Right ventricle myocardium inferior (tissue), 1 donor: Measurements from ENCODE around the gene UBD. TPM values are rescaled to one million over a fixed set of nuclear protein-coding genes. Genes with fewer than 3 reads are reported as not detected.
A peak's percentile ranks its signal among the peaks of the same experiment; 100 is the strongest.

ENCODE experiments used
- ATAC-seq: fragments of 200-7000 bp; cut with Tn5 transposase; one replicate; pipeline ENCODE4 v1.9.1; 2020; ENCODE audit warnings: mild to moderate bottlenecking, moderate library complexity
- DNase-seq: peaks from one replicate; pipeline ENCODE4 v3.0.0; 2021; ENCODE audit errors: missing footprints
- intact Hi-C: fragments of 100-400 bp; cut with DNase I; formaldehyde crosslinking; loops from one replicate; pipeline ENCODE4 v1.11.0; 2022
- total RNA-seq: library from RNA; stranded (reverse); fragmentation: NEBNext Ultra II Directional; extraction: Animal tissue kit (Norgen Biotek cat#: 25700); gene quantifications from one replicate; pipeline ENCODE4 v1.2.1, GENCODE V29; 2021
- donor health status: DM: no; HTN: yes; CAD: no; lungs with severe emphysema.

The UBD gene
- total RNA-seq, 1 donor from 2014 or later = not detected

DNA sequence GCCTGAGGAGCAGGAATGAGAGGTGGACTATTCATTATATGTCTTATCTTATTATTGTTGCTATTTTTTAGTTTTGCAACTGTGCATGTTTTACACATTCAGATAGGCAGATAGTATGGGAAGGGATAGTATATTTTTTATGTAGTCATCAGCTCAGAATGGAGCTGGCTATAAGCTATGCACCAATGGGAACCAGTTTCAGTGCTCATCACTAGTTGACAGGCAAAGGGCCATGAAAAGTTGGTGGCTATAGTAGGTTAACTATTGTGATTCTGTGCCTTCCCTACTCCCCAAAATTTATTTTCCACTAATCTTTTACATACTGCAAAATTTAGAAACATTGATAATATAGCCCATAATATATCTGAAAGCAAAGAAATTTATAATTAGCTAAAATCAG is 5.3 kb upstream of the UBD start:
- DNase-seq = no peak
- ATAC-seq = no peak
- intact Hi-C loops = no loop called here

DNA sequence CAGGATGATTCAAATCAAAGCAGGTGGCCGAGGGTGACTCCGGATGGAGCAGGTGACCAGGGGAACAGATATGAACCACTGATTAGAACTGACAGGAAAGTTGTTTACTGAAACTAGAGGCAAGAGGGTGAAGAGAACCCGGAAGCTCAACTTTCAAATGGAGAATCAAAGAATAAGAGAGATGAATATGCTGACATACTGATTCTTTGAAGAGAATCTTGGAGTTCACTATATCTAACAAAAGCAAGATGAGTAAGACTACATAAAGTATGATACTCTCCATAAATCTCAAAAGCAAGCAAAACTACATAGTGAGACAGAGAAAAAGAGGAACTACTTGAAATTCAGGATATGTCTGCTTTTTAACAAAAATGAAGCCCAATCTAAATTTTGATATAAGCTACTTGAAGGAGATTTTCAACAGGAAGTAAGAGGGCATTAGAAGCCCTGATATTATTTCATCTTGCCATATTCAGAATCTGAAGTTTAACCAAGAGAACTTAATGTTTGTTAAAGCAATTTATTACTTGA is 4.0 kb upstream of the UBD start:
- intact Hi-C loops = no loop called here
- no peak for ATAC-seq
- no peak for DNase-seq

DNA sequence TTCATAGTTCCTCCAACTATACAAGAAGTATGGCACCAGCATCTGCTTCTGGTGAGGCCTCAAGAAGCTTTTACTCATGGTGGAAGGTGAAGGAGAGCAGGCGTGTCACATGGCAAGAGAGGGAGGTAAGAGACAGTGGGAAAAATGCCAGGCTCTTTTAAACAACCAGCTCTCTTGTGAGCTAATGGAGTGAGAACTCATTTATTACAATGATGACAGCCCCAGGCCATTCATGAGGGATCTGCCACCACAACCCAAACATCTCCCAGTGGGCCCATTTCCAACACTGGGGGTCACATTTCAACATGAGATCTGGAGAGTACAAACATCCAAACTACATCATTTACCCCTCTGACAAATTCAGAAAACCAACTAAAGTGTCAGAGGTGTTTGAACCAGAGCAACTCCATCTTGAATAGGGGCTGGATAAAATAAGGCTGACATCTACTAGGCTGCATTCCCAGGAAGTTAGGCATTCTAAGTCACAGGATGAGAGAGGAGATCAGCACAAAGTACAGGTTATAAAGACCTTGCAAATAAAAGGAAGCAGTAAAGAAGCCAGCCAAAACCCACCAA is 2.2 kb upstream of the UBD start:
- ATAC-seq (no peak), DNase-seq (no peak)
- intact Hi-C loops = no loop called here

DNA sequence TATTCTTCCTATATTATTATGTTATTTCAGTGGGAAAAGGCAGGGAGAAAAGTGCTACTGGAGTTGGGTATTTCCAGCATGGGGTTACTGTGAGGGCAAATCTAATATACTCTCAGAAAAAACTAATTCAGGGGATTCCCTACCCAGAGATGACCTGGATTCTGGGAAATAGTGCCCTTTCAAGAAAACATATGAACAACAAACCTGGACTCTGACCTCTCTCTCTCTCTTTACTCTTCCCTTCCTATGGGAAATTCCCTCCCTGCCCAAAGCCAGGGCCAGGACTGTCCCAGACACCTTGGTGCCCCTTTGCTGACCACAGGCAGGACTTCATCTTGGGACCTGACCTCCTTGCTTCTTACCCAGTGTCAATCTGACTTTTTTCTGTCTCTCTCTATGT is 1.6 kb upstream of the UBD start:
- intact Hi-C loops = no loop called here
- DNase-seq = no peak
- no peak for ATAC-seq

DNA sequence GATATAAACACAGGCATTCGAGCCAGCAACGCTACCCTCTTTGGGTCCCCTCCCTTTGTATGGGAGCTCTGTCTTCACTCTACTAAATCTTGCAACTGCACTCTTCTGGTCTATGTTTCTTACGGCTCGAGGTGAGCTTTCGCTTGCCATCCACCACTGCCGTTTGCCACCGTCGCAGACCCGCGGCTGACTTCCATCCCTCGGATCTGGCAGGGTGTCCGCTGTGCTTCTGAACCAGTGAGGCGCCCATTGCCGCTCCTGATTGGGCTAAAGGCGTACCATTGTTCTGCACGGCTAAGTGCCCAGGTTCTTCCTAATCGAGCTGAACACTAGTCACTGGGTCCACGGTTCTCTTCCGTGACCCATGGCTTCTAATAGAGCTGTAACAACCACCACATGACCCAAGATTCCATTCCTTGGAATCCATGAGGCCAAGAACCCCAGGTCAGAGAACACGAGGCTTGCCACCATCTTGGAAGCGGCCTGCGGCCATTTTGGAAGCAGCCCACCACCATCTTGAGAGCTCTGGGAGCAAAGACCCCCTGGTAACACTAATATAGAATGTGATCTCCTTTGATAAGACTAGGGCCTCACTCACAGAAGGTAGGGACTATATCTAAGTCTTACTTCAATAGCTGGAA is 973 bp downstream of the UBD start:
- intact Hi-C loops = no loop called here
- ATAC-seq (no peak), DNase-seq (no peak)

DNA sequence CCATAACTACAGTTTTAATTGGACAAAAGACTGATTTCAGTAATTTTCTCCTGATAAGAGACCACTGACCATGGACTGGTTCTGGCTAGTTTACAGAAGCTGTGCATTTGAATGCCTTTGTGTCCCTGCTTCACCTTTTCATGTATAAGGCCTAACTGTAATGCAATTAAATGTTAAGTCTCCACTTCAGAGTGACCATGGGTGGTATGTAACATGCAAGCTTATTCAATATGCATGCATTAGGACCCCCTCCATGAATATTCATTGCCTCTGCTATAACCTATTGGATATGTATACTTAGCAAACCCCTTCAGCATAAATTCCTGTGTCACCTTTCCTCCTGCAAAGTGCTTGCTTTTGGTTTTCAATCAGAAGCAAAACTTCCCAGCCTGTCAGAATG is 2.2 kb downstream of the UBD start:
- intact Hi-C loops = no loop called here
- ATAC-seq = no peak
- no peak for DNase-seq

DNA sequence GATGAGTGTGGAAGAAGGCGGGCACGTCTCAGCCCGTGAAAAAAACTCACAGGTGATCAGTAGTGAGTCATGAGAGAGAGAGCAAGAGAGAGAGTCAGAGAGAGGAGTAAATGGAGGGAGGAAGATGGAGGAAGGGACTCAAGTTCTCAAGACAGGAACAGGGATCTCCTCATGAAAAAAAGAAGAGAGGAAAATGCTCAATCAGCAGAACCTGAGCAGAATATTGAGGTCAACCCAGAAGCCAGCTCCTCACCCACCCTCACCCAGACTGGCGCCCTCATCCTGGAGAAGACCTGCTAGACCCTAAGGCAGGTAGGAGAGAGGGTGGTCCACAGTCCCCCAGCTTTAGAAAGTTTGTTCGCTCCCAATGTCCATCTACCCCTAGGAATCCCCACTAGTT is 4.8 kb downstream of the UBD start:
- DNase-seq (no peak), ATAC-seq (no peak)
- intact Hi-C loops = no loop called here

DNA sequence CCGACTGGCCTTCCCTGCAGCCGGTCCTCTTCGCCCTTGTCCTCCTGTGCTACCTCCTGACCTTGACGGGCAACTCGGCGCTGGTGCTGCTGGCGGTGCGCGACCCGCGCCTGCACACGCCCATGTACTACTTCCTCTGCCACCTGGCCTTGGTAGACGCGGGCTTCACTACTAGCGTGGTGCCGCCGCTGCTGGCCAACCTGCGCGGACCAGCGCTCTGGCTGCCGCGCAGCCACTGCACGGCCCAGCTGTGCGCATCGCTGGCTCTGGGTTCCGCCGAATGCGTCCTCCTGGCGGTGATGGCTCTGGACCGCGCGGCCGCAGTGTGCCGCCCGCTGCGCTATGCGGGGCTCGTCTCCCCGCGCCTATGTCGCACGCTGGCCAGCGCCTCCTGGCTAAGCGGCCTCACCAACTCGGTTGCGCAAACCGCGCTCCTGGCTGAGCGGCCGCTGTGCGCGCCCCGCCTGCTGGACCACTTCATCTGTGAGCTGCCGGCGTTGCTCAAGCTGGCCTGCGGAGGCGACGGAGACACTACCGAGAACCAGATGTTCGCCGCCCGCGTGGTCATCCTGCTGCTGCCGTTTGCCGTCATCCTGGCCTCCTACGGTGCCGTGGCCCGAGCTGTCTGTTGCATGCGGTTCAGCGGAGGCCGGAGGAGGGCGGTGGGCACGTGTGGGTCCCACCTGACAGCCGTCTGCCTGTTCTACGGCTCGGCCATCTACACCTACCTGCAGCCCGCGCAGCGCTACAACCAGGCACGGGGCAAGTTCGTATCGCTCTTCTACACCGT is 6.1 kb downstream of the UBD start:
- intact Hi-C loops = no loop called here
- ATAC-seq = peak; percentile 91

DNA sequence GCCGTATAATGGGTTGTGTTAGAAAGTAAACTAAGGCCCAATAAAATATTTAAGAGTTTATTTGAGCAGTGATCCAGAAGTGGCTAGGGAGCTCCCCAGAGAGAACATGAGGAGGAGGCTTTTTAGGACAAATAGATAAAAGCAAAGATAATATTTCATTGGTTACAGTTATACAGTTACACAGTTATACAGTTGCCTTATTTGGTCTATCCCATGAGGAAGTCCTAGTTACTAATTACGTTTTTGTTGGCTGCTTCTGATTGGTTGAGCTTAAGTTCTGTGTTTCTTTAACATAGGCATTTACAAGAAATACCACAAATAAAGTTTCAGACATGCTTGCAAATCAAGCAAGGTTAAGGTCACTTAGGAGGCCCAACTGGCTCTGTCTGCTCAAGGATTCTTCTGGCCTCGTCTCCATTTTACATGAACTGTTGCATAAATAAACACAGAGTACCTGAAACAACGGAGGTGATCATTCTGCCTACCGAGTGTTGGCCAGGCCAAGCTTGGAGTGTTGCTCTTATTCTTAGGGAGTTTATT is 7.0 kb downstream of the UBD start:
- intact Hi-C loops = no loop called here
- no peak for DNase-seq
- peak; percentile 81 for ATAC-seq

More for the DNA sequence above, 6.1 kb downstream of the UBD start:
- DNase-seq = peak; percentile 90

DNA sequence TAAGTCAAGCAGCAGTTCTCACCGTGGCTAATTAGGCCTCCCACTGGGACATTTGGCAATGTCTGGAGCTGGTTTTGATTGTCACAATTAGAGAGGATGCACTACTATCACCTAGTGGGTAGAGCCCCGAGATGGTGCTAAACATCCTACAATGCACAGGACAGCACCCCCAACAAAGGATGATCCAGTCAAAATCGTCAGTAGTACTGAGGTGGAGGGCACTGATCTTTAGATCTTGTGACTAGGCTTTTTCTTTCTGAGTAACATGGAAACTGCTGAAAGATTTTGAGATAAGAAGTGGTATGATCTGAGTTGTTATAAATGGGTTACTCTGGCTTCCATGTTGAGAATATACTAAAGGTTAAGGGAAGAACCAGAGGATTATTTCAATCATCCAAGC is 12.0 kb downstream of the UBD start:
- intact Hi-C loops = no loop called here
- ATAC-seq (no peak), DNase-seq (no peak)

DNA sequence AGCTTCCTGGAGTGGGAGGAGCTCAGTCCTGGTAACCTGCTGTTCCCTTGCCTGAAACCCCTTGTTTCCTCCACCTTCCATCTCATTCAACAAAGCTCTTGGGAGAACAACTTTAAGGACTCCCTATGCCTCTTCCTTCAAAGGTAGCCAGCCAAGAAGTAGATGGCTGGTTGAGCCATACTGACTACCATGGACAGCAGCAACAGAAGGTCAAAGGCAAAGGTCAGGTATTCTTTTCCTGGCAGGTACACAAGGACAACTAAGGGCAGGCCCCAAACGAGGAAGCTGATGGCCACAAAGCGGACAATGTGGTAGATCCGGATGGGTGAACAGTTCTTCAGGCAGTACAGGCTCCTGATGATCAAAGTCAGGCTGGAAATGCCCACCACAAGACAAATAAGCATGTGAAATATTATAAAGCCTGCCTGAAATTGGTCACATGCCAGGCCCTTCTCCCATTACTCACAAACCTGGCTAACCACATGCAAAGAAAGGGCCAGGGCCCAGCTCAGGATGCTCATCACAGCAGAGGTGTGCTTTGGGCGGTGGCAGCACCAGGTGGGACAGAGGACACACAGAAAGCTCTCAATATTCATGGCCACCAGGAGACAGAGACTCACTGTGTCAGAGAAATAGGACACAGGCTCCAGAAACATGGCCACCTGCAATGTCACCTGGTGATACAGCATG is 21.7 kb downstream of the UBD start:
- DNase-seq (no peak), ATAC-seq (no peak)
- intact Hi-C loops = no loop called here

DNA sequence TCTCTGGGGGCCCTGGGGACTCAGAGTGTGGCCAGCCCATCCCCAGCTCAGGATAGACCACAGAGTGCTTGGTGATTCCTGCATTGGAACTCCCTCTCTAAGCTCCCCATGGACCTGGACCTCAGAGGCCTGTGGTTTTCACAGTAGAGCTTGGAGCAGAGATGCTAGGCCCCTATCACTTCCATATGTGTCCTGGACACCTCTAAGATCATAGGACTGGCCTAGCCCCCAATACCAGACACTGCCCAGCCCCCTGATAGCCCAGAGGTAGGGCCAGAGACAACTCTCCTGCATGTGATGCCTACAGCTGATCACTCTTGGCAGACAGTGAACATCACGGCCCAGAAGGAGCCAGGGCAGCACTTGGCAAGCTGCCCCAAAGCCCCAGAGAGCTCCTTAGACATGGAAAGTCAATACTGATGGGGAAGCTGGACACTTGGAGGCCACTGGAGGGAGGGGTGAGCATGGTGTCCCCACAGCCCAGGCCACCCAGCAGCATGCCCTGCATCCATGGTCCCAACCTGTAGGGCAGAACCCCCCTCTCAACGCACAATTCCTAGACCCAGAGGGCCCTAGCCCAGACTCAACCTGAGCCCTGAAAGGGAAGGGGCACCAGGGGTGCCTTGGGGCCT is 27.1 kb downstream of the UBD start:
- intact Hi-C loops = no loop called here
- ATAC-seq (no peak), DNase-seq (no peak)

DNA sequence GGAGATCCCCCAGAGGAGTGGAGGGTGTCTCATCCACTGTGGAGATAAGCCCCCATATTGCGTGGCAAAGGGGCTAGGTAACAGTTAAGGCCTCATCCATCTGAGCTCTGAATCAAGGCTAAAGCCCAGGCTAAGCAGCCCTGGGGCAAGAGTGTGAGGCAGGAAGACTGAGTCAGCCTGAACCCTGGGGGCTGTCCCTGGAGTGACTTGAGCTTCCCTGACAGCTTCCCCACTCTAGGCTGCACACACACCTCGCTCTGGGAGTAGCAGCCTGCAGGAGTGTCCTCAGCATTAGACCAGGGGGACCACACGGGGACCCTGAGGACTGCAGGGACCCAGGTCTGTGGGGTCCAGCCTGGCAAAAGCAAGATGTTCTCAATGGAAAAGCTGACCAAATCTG is 27.9 kb downstream of the UBD start:
- DNase-seq (no peak), ATAC-seq (no peak)
- intact Hi-C loops = no loop called here

DNA sequence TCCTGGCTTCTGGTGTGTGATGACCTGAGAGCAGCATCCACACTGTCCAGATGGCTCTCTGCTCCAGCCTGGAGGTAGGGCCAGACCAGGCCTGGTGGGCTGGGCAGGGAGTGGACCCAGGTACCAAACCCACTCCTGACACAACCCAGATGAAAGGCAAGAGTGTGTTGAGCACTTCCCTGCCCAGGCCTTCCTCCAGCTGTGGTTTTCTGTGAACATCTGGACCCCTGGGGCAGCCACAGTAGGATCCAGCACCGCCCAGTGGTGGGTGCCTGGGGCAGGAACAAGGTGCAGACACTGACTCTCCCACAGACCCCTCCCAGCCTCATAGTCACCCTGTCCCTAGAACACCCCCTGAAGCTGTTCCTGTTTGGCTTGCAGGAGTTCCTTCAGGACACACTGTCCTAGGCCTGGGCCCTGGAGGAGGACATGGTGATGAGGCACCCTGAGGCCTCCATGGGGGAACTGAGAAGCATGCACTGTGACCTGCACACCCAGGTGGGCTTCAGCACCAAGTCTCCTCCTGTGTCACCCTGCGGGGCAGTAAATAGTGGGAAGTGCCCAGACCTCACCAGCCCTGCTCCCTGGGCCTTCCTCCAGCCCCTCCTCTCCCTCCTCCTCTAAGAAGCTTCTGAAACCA is 28.7 kb downstream of the UBD start:
- DNase-seq (no peak), ATAC-seq (no peak)
- intact Hi-C loops = no loop called here

DNA sequence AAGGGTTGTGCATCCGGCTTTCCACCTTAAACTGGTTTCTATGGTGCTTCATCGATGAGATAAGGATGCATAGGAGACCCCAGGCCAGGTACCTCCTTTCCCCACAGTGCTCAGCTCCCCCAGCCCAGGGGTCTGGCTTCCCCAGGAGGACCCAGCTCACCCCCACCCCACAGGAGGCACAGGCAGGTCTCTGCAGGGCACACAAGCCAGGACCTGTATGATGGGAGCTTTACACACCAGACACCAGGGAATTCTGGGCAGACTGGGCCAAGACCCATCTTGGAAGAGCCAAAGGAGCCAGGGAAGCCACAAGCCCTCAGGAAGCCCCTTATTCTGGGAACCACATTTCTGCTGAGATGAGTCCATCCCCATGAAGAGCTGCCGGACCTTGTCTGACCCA is 29.6 kb downstream of the UBD start:
- intact Hi-C loops = no loop called here
- no peak for DNase-seq
- no peak for ATAC-seq

DNA sequence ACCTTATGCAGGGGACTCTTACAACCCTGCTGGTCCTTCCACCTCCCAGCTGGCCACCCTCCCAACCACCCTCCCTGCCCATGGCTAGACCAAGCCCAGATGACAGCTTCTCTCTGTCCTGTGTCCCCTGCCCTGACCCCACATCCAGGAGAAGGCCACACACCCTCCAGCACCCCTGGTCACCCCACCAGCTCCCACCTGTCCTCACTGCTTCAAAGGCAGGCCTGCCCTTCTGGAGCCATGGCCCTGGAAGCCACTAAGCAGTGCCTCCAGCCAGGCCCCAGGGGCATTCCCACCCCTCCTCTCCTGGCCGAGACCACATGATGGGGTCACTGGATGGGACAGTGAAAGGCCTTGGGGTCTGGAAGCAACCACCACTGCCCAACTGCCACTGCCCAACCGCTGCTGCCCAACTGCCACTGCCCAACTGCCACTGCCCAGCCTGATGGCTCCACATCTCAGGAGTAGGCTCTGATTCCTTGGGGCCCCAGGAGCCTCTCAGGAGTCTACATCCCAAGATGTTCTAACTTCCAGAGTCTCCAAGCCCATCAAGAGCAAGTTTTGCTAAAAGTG is 30.5 kb downstream of the UBD start:
- intact Hi-C loops = no loop called here
- DNase-seq = no peak
- ATAC-seq = no peak

DNA sequence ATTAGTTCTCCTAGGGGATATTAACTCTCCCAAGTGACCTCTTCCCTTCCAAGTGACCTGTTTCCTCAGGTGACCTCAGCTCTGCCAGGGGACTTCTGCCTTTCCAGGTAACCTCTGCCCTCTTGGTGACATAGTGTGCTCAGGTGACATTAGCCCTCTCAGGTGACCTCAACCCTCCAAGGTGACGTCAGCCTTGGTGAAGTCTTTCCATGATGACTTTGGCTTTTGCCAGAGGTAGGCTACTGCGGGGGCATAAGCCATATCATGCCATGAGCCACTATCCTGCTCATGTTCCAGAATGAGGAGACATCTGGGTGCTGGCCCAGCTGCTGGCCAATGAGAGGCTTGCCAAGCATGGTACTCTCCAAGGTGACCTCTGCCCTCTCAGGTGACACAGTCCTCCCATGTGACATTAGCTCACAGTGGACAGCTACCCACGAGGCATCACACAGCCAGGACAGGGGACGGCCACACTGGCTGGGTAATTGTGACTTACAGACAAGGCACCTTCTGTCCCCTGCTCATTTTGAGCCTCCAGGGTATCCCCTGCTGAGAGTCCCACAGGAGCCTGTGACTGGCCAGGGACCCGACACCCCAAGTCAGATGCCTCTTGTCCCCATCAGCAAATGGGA is 31.1 kb downstream of the UBD start:
- ATAC-seq = no peak
- intact Hi-C loops = no loop called here

DNA sequence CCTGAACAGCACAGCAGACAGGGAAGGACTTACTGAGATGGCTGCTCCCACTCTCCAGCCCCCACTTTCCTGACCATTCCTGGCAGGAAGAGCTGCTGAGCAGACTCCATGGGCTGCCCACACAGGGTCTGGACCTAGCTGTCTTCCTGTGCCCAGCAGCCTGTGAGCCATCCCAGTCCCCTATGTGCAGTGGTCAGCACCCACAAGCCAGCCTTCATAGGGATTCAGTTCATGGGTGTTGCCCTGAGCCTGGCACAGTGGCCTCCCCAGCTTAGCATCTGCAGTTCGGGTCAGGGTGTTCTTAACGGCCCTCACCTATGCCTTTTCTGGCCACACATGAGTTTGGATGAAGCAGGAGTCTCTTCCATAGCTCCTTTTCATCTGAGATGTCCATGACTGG is 32.0 kb downstream of the UBD start:
- intact Hi-C loops = no loop called here
- ATAC-seq (no peak), DNase-seq (no peak)

More for the DNA sequence above, 31.1 kb downstream of the UBD start:
- no peak for DNase-seq
